GM18526 (cell line): ENCODE measurements around the gene BAAT.

Experiments used
- POLR2A ChIP-seq: IDR thresholded peaks from 3 replicates; pipeline ENCODE4 v1.6.1; 2011; ENCODE audit not compliant: insufficient read length; ENCODE audit errors: extremely low read depth

Gene BAAT

GRCh38 chr9:101342595-101342994, 42.2 kb downstream of the BAAT start:
- no peak for TF ChIP-seq POLR2A

GRCh38 chr9:101341958-101342357, 42.8 kb downstream of the BAAT start:
- TF ChIP-seq POLR2A = no peak

- no peak for TF ChIP-seq POLR2A
These were observed 47.6 kb downstream of the BAAT start for GRCh38 chr9:101337237-101337636.

GRCh38 chr9:101336091-101336490, 48.7 kb downstream of the BAAT start:
- no peak for TF ChIP-seq POLR2A

GRCh38 chr9:101333926-101334702, 50.7 kb downstream of the BAAT start:
- no peak for TF ChIP-seq POLR2A

- no peak for TF ChIP-seq POLR2A
These were observed 51.3 kb downstream of the BAAT start for GRCh38 chr9:101333490-101333889.

- TF ChIP-seq POLR2A = no peak
These were observed 52.4 kb downstream of the BAAT start for GRCh38 chr9:101332362-101332761.

- TF ChIP-seq POLR2A = no peak
These were observed 58.3 kb downstream of the BAAT start for GRCh38 chr9:101326501-101326900.

GRCh38 chr9:101326035-101326434, 58.8 kb downstream of the BAAT start:
- TF ChIP-seq POLR2A = no peak

- no peak for TF ChIP-seq POLR2A
These were observed 59.8 kb downstream of the BAAT start for GRCh38 chr9:101325053-101325452.

GRCh38 chr9:101324245-101324804, 60.5 kb downstream of the BAAT start:
- TF ChIP-seq POLR2A = no peak

- no peak for TF ChIP-seq POLR2A
These were observed 61.7 kb downstream of the BAAT start for GRCh38 chr9:101323129-101323528.

GRCh38 chr9:101317735-101318134, 67.1 kb downstream of the BAAT start:
- no peak for TF ChIP-seq POLR2A

GRCh38 chr9:101315112-101315450, 69.7 kb downstream of the BAAT start:
- no peak for TF ChIP-seq POLR2A

GRCh38 chr9:101312661-101313060, 72.1 kb downstream of the BAAT start:
- TF ChIP-seq POLR2A = no peak

GRCh38 chr9:101311758-101312420, 72.9 kb downstream of the BAAT start:
- no peak for TF ChIP-seq POLR2A
